Measurements from ENCODE around the gene KLHDC3.

KLHDC3 gene

DNA sequence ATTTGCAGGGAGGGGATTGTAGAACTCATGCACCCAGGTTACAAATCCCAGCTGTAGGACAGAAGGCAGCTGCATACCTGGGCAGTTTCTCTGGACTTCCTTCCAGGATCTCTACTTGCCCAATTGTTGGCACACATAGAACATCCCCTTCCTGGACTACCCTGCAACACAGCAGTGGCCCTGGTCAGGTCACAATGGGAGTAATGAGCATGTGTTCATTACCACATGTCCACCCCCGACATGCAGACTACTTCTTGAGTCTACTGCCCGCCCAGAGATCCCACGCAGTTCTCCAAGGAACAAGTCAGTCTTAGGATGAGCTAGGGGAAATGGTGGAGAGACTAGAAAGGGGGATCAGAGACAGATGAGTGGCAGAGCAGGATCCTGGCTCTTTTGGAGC is 40.1 kb upstream of the KLHDC3 start:
- TF ChIP-seq EZH2phosphoT487 (IDR thresholded peaks at IDR 0.05; ENCODE audit: borderline replicate concordance, low read length) (no peak), CTCF (IDR thresholded peaks at IDR 0.05; ENCODE audit: low read depth, low read length, poor library complexity, severe bottlenecking) (no peak)
- H3K9me3 ChIP-seq (ENCODE audit: control insufficient read depth, insufficient read depth, low read length) = no peaks in the 10 kb centered on the region
- H3K4me3 ChIP-seq (ENCODE audit: low read length) = no peak overlapping the region
- H3K4me2 ChIP-seq (ENCODE audit: low read length) = no peak overlapping the region
- 0 out of 2 replicates have a peak, but pooled peaks cover 5% of the 10 kb centered on the region for H3F3A ChIP-seq (ENCODE audit: control insufficient read depth, insufficient read depth)
- peaks cover 51% of the 10 kb centered on the region for H3K79me2 ChIP-seq (ENCODE audit: control insufficient read depth, low read length)
- peaks cover 20% of the 10 kb centered on the region for H3K4me1 ChIP-seq (ENCODE audit: control insufficient read depth, low read length)
- H4K20me1 ChIP-seq (ENCODE audit: control insufficient read depth, insufficient read depth, low read depth, low read length) = peaks cover 6% of the 10 kb centered on the region; the same call in 1 of the 2 replicates
- H3K27ac ChIP-seq (ENCODE audit: low read depth, low read length) = no peak overlapping the region
- no peaks in the 10 kb centered on the region for H3K9me2 ChIP-seq (replicated peaks; ENCODE audit: control insufficient read depth, low read length)
- H3K27me3 ChIP-seq (ENCODE audit: control insufficient read depth, low read length) = no peaks in the 10 kb centered on the region
- peaks cover 56% of the 10 kb centered on the region for H3K36me3 ChIP-seq (ENCODE audit: control insufficient read depth, low read length)

- H3K27ac ChIP-seq (ENCODE audit: low read depth, low read length) = no peak overlapping the region
- no peaks in the 10 kb centered on the region for H3K9me3 ChIP-seq (ENCODE audit: control insufficient read depth, insufficient read depth, low read length)
- H3K27me3 ChIP-seq (ENCODE audit: control insufficient read depth, low read length) = no peaks in the 10 kb centered on the region
- H3K79me2 ChIP-seq (ENCODE audit: control insufficient read depth, low read length) = peaks cover 61% of the 10 kb centered on the region
- H3F3A ChIP-seq (ENCODE audit: control insufficient read depth, insufficient read depth) = 0 out of 2 replicates have a peak, but pooled peaks cover 5% of the 10 kb centered on the region
- H3K36me3 ChIP-seq (ENCODE audit: control insufficient read depth, low read length) = peaks cover 45% of the 10 kb centered on the region
- no peaks in the 10 kb centered on the region for H3K9me2 ChIP-seq (replicated peaks; ENCODE audit: control insufficient read depth, low read length)
- H4K20me1 ChIP-seq (ENCODE audit: control insufficient read depth, insufficient read depth, low read depth, low read length) = peaks cover 6% of the 10 kb centered on the region; the same call in 1 of the 2 replicates
- H3K4me2 ChIP-seq (ENCODE audit: low read length) = peak overlapping the region; percentile 1; the same call in 1 of the 2 replicates
- H3K4me1 ChIP-seq (ENCODE audit: control insufficient read depth, low read length) = peaks cover 28% of the 10 kb centered on the region
- no peak overlapping the region for H3K4me3 ChIP-seq (ENCODE audit: low read length)
- TF ChIP-seq CTCF (IDR thresholded peaks at IDR 0.05; ENCODE audit: low read depth, low read length, poor library complexity, severe bottlenecking) = no peak
- TF ChIP-seq EZH2phosphoT487 (IDR thresholded peaks at IDR 0.05; ENCODE audit: borderline replicate concordance, low read length) = no peak
Measured at GRCh38 chr6:42974919-42975505, 39.0 kb upstream of the KLHDC3 start.

- Histone ChIP-seq H3F3A (ENCODE audit: control insufficient read depth, insufficient read depth) (peaks cover 8% of the 10 kb centered on the region; the same call in 1 of the 2 replicates), H3K4me1 (ENCODE audit: control insufficient read depth, low read length) (peaks cover 35% of the 10 kb centered on the region), H3K36me3 (ENCODE audit: control insufficient read depth, low read length) (peaks cover 39% of the 10 kb centered on the region), H4K20me1 (ENCODE audit: control insufficient read depth, insufficient read depth, low read depth, low read length) (peaks cover 6% of the 10 kb centered on the region; the same call in 1 of the 2 replicates), H3K9me3 (ENCODE audit: control insufficient read depth, insufficient read depth, low read length) (no peaks in the 10 kb centered on the region), H3K9me2 (replicated peaks; ENCODE audit: control insufficient read depth, low read length) (no peaks in the 10 kb centered on the region), H3K27me3 (ENCODE audit: control insufficient read depth, low read length) (no peaks in the 10 kb centered on the region), H3K27ac (ENCODE audit: low read depth, low read length) (peak overlapping the region; percentile 58), H3K4me2 (ENCODE audit: low read length) (peak overlapping the region; percentile 90), H3K79me2 (ENCODE audit: control insufficient read depth, low read length) (peaks cover 59% of the 10 kb centered on the region), H3K4me3 (ENCODE audit: low read length) (peak overlapping the region; percentile 78)
- TF ChIP-seq CTCF (IDR thresholded peaks at IDR 0.05; ENCODE audit: low read depth, low read length, poor library complexity, severe bottlenecking) (no peak), EZH2phosphoT487 (IDR thresholded peaks at IDR 0.05; ENCODE audit: borderline replicate concordance, low read length) (no peak)
Measured at GRCh38 chr6:42978487-42978838, 35.6 kb upstream of the KLHDC3 start.

All from DOHH2 (cell line).